Activated CD8-positive, alpha-beta T cell treated with anti-CD3 and anti-CD28 coated beads for 36 hours (primary cell): ENCODE data around the gene ATP8B3. TPM values are rescaled to one million over a fixed set of nuclear protein-coding genes. Genes with fewer than 3 reads are reported as not detected.

ENCODE experiments used
- ATAC-seq: fragments of 200-7000 bp; cut with Tn5 transposase; one replicate; pipeline ENCODE4 v1.10.0; 2021; ENCODE audit warnings: mild to moderate bottlenecking, moderate library complexity
- CTCF ChIA-PET: fragments of 350-600 bp; sonication (Branson Sonifier 250); formaldehyde crosslinking; loops from one replicate; lab custom pipeline; 2021; ENCODE audit warnings: antibody characterized with exemption; lab: Charles Lee
- POLR2A ChIA-PET: fragments of 350-600 bp; sonication (Branson Sonifier 250); formaldehyde crosslinking; loops from one replicate; lab custom pipeline; 2021; ENCODE audit warnings: antibody characterized with exemption; lab: Charles Lee
- DNase-seq: peaks from one replicate; pipeline ENCODE4 v3.0.0-alpha.2; 2020
- H3K27ac Mint-ChIP-seq: one replicate; pipeline ENCODE4 v1.8.0; 2021; ENCODE audit warnings: mild to moderate bottlenecking, mixed read lengths
- H3K27me3 Mint-ChIP-seq: one replicate; pipeline ENCODE4 v1.8.0; 2021; ENCODE audit warnings: mixed read lengths
- H3K36me3 Mint-ChIP-seq: one replicate; pipeline ENCODE4 v1.8.0; 2021; ENCODE audit warnings: low read depth, mixed read lengths
- H3K4me1 Mint-ChIP-seq: one replicate; pipeline ENCODE4 v1.8.0; 2021; ENCODE audit warnings: low read depth, mixed read lengths
- H3K4me3 Mint-ChIP-seq: one replicate; pipeline ENCODE4 v1.8.0; 2021; ENCODE audit warnings: mild to moderate bottlenecking, moderate library complexity, mixed read lengths
- H3K9me3 Mint-ChIP-seq: one replicate; pipeline ENCODE4 v1.8.0; 2021; ENCODE audit warnings: mixed read lengths
- intact Hi-C: fragments of 100-400 bp; cut with micrococcal nuclease; formaldehyde crosslinking; loops from one replicate; pipeline ENCODE4 v1.10.0; 2022
- total RNA-seq, 2 experiments: library from RNA; stranded (reverse); gene quantifications; one replicate each; pipeline ENCODE4 v1.2.3, GENCODE V29; 2021
- TF ChIP-seq, protein P1 (sequence below): fragments of 200-600 bp; IDR thresholded peaks from one replicate; pipeline ENCODE4 v1.8.0; 2022; ENCODE audit warnings: antibody characterized with exemption, mild to moderate bottlenecking

The ATP8B3 gene
- total RNA-seq, 2 experiments from 2014 or later: 5.8 to 8.2 TPM

DNA sequence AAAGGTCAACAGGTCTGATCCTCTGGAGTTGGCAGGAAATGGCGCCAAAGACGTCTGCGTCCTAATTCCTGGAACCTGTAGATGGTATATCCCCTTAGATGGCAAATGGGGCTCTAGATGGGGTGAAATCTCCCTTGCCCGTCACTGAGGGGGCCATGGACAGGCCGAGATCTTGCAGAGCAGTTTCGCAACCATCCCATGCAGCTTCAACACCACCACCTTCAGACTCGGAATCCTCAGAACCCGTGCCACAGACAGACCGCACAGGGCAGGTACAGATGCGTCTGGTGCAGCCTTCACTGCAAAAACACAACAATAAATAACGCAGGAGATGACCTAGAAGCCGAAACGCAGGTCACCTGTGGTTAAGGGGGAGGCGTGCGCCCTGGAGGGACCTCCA, 18.5 kb upstream of the ATP8B3 start:
- intact Hi-C loops: no loop called here
- H3K9me3 Mint-ChIP-seq: no peaks in the 10 kb centered on the region
- ATAC-seq (no peak), DNase-seq (no peak)
- H3K4me3 Mint-ChIP-seq: no peak overlapping the region
- no peak overlapping the region for H3K27ac Mint-ChIP-seq
- H3K27me3 Mint-ChIP-seq: no peaks in the 10 kb centered on the region
- peaks cover 6% of the 10 kb centered on the region for H3K36me3 Mint-ChIP-seq
- H3K4me1 Mint-ChIP-seq: peaks cover 5% of the 10 kb centered on the region
- ChIA-PET POLR2A (interaction anchor here (1.0 to 1.4 kb wide), 2 partner anchors 10 to 12 kb away, joined by 3 to 4 read pairs; no protein-coding TSS in a partner anchor), CTCF (interaction anchor here (1.1 to 5.0 kb wide), 2 partner anchors 7 to 36 kb away, joined by 4 to 57 read pairs; no protein-coding TSS in a partner anchor)
- TF ChIP-seq, protein P1, sequence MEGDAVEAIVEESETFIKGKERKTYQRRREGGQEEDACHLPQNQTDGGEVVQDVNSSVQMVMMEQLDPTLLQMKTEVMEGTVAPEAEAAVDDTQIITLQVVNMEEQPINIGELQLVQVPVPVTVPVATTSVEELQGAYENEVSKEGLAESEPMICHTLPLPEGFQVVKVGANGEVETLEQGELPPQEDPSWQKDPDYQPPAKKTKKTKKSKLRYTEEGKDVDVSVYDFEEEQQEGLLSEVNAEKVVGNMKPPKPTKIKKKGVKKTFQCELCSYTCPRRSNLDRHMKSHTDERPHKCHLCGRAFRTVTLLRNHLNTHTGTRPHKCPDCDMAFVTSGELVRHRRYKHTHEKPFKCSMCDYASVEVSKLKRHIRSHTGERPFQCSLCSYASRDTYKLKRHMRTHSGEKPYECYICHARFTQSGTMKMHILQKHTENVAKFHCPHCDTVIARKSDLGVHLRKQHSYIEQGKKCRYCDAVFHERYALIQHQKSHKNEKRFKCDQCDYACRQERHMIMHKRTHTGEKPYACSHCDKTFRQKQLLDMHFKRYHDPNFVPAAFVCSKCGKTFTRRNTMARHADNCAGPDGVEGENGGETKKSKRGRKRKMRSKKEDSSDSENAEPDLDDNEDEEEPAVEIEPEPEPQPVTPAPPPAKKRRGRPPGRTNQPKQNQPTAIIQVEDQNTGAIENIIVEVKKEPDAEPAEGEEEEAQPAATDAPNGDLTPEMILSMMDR: no peak

DNA sequence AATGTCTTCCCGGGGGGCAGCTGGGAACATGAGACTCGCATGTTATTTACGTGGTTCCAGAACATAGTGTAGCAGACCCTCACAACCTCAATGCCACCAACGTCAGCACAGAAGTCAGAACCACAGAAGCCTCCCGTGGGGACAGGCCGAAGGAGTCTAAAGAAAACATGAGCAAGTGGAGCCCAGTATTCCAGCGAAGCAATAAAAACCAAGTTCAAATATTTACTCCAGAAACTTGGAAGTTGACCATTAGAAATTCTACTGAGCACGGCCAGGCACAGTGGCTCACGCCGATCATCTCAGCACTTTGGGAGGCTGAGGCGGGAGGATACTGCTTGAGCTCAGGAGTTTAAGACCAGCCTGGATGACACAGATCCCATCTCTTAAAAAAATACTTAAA, 17.9 kb upstream of the ATP8B3 start:
- no peak for ATAC-seq
- peaks cover 6% of the 10 kb centered on the region for H3K36me3 Mint-ChIP-seq
- H3K27me3 Mint-ChIP-seq: no peaks in the 10 kb centered on the region
- no peak for DNase-seq
- ChIA-PET CTCF (interaction anchor here (1.1 to 5.0 kb wide), 3 partner anchors 8 to 283 kb away, joined by 3 to 57 read pairs (median 5); no protein-coding TSS in a partner anchor), POLR2A (interaction anchor here (1.0 to 1.4 kb wide), 2 partner anchors 11 to 40 kb away, joined by 3 to 4 read pairs; no protein-coding TSS in a partner anchor)
- TF ChIP-seq, protein P1: no peak
- intact Hi-C loops: no loop called here
- peaks cover 5% of the 10 kb centered on the region for H3K4me1 Mint-ChIP-seq
- no peaks in the 10 kb centered on the region for H3K9me3 Mint-ChIP-seq
- H3K4me3 Mint-ChIP-seq: no peak overlapping the region
- no peak overlapping the region for H3K27ac Mint-ChIP-seq

DNA sequence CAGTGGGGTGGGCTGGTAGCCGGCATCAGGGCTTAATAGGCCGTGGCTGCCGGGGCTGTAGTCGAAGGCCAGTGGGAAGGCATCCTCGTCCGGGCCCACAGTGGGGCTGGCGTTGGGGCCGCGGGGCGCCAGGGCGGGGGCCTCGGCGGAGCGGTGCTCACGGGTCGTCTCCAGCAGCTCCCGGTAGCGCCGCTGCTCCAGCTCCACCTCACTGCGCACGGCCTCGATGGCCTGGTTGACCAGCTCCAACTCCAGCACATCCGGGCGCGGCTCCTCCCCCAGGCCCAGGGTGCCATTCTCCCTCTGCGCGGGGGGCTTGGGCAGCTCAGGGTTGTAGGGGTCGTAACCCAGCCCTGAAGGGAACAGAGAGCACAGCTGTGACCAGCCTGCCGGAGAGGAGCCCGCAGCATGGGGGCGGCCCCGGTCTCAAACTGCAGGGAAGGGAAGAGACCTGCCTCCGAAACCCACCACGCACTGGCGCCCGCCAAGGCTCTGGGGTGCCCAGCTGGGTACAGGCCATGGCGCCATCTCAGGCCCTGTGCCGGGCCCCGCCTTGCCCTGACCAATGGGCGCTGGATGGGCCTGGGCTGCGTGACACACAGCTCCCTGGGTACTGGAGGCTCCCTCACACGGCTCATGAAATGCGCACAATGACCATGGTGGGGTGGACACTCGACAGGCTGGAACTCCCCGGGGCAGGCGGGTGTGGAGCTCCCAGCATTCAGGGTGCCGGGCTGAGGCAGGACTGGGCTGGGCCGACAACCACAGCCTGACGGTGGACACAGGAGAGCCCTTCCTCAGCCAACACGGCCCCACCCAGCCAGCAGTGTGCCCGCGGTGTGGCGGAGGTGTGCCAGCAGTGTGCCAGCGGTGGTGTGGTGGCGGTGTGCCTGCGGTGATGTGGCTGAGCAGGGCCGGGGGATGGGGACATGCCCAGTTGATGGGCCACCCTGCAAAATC, 16.5 kb upstream of the ATP8B3 start:
- no peak overlapping the region for H3K27ac Mint-ChIP-seq

DNA sequence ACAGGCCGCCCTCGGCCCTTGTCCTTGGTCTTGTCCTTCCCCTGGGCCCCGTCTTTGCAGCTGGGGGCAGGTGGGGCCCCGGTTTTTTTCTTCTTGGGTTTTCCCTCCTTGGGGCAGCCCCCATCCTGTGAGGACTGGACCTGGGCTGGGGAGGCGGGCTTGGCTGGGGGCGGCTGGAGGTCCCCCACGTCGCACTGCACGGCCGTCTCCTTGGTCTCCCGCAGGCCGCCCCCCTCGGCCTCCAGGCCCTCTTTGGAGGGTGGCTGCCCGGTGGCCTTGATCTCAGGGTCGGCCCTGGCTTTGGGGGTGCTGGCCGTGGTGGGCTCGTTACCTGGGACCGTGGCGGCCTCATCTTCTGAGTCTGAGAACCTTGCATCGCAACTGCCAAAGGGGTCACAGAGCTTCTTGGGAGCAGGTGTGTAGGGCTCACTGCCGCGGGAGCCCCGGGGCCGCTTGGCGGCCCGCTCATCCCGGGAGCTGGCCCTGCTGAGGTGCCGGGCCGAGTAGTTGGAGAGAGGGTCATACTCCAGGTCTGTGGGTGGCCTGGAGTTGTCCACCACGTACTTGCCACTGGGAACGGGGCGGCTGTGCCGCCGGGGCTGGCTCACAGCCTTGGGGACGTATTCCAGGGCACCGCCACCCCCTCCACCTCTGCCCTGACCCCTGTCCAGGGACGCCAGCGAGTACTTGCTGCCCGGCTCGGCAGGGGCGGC, 15.6 kb upstream of the ATP8B3 start:
- DNase-seq (no peak), ATAC-seq (no peak)
- H3K9me3 Mint-ChIP-seq: no peaks in the 10 kb centered on the region
- no peak overlapping the region for H3K4me3 Mint-ChIP-seq
- CTCF ChIA-PET: interaction anchor here (1.2 to 5.0 kb wide), 5 partner anchors 10 to 39 kb away, joined by 3 to 57 read pairs (median 11); no protein-coding TSS in a partner anchor
- TF ChIP-seq, protein P1: no peak
- POLR2A ChIA-PET: interaction anchor here (0.6 to 1.4 kb wide), 2 partner anchors 15 to 19 kb away, joined by 3 read pairs; no protein-coding TSS in a partner anchor
- H3K4me1 Mint-ChIP-seq: peaks cover 5% of the 10 kb centered on the region
- H3K27ac Mint-ChIP-seq: no peak overlapping the region
- intact Hi-C loops: no loop called here
- H3K27me3 Mint-ChIP-seq: no peaks in the 10 kb centered on the region
- H3K36me3 Mint-ChIP-seq: peaks cover 14% of the 10 kb centered on the region

More for the DNA sequence above, 16.5 kb upstream of the ATP8B3 start:
- ATAC-seq (no peak), DNase-seq (no peak)
- no peaks in the 10 kb centered on the region for H3K9me3 Mint-ChIP-seq
- TF ChIP-seq, protein P1: no peak
- H3K27me3 Mint-ChIP-seq: no peaks in the 10 kb centered on the region
- peaks cover 5% of the 10 kb centered on the region for H3K4me1 Mint-ChIP-seq
- intact Hi-C loops: no loop called here
- H3K4me3 Mint-ChIP-seq: no peak overlapping the region
- ChIA-PET POLR2A (interaction anchor here (0.8 kb wide), 1 partner anchor 236 kb away, joined by 3 read pairs; no protein-coding TSS in a partner anchor), CTCF (interaction anchor here (1.4 to 5.0 kb wide), 3 partner anchors 9 to 40 kb away, joined by 5 to 57 read pairs (median 12); no protein-coding TSS in a partner anchor)
- peaks cover 11% of the 10 kb centered on the region for H3K36me3 Mint-ChIP-seq
